HT-29 (cell line): ENCODE results near the gene MRPL11. TPM values are rescaled to one million over a fixed set of nuclear protein-coding genes. Genes with fewer than 3 reads are reported as not detected.
A peak's percentile ranks its signal among the peaks of the same experiment; 100 is the strongest.
"Not testable (repeated sequence)": the region's sequence is repeated elsewhere in the genome, so short reads cannot be mapped to it uniquely, and the experiment has no call there.

Experiments used
- DNase-seq: peaks from one replicate; pipeline ENCODE4 v3.0.0-alpha.2; 2015; ENCODE audit warnings: low spot score
- total RNA-seq: library from RNA; depleted of rRNA; stranded (reverse); fragments of >200 nt; shearing (Covaris generic); gene quantifications from 2 replicates; pipeline ENCODE4 v1.2.3, GENCODE V29; 2014

MRPL11 gene
- total RNA-seq, 1 experiment from 2014 or later = 128 TPM

- DNase-seq = no peak
Observed at GRCh38 chr11:66467034-66467659, 28.5 kb upstream of the MRPL11 start.

DNA sequence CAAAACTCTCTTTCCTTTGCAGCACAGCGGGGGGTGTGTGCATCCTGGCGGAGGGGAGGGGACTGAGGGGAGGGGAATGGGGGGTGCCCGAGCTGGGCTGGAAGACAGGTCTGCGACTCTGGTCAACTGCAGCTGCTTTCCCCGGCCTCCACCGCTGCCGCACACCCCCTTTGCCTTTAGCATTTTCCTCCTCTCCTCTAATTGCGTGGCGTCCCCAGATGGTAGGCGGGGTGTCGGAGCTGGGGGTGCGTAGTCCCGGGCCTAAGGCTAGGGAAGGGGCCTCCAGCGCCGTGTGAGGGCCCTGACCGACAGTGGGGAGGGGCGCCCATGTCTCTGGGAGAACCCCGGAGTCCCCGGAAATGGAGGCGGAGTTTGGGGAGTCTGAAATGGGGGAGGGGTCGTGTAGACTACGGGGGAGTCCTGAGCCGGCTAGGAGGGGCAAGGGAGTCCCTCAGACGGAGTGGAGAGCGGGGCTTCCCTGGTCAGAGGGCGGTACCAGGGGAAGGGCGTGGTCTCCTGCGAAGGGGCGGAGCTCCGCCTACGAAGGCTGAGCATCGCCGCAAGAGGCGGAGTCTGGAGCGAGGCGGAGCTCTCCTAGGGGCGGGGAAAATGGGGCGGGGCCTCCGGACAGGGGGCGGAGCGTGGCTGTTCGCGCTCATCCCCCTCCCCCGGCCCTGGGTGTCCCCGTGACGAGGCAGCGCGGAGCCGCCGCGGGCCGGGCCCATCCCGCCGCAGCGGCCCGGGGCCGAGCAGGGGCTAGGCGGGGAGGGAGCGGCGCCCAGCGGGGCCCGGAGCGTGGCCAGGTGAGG is 27.8 kb upstream of the MRPL11 start, which contains the start of gene PELI3:
Gene PELI3 (plus strand): TSS at position 681 of the 809 bp plus-strand sequence. CDS start 1,224 bp downstream, outside the sequence.
- peak; percentile 96 for DNase-seq

GRCh38 chr11:66465373-66466224 is 27.0 kb upstream of the MRPL11 start:
- DNase-seq = no peak

GRCh38 chr11:66464916-66465315 is 26.3 kb upstream of the MRPL11 start:
- no peak for DNase-seq

GRCh38 chr11:66464116-66464515 is 25.5 kb upstream of the MRPL11 start:
- not testable (repeated sequence) for DNase-seq

DNA sequence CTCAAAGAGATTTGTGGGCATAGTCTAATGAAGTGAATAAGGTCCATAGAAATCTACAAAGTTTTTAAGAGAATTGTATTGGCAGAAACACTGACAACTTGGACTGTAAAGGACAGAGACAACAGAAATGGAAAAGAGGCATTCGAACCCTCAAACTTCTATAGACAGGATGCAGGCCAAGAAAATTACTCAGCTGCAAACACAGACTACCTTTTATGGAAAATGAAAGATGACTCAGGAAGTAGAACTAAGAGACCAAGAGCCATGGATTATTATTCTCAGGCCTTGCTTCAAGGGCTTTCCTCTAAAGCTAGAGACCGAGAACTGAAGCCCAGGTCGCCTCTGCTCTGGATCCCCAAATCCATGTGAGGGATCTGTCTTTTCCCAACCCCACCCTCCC is 24.3 kb upstream of the MRPL11 start:
- DNase-seq = no peak

- no peak for DNase-seq
Observed at GRCh38 chr11:66462010-66462409, 23.4 kb upstream of the MRPL11 start.

- DNase-seq = no peak
Observed at GRCh38 chr11:66459138-66459778, 20.6 kb upstream of the MRPL11 start.

GRCh38 chr11:66457826-66458225 is 19.2 kb upstream of the MRPL11 start:
- no peak for DNase-seq

- no peak for DNase-seq
Observed at GRCh38 chr11:66454828-66455227, 16.2 kb upstream of the MRPL11 start.

GRCh38 chr11:66454247-66454646 is 15.6 kb upstream of the MRPL11 start:
- DNase-seq = no peak

DNA sequence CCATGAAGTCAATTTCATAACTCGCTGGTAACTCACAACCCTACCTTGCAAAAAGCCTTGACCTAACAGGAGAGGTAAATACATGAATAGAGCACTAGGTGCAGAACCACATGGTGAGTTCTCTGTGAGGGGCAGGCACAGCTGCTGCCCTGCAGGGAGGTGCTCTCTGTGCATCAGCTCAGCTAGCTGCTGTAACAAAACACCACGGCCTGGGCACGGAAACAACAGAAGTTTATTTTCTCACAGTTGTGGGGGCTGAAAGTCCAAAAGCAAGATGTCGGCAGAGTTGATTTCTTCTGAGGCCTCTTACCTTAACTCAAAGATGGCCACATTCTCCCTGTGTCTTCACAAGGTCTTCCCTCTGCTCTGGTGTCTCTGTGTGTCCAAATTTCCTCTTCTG is 13.0 kb upstream of the MRPL11 start:
- no peak for DNase-seq

DNA sequence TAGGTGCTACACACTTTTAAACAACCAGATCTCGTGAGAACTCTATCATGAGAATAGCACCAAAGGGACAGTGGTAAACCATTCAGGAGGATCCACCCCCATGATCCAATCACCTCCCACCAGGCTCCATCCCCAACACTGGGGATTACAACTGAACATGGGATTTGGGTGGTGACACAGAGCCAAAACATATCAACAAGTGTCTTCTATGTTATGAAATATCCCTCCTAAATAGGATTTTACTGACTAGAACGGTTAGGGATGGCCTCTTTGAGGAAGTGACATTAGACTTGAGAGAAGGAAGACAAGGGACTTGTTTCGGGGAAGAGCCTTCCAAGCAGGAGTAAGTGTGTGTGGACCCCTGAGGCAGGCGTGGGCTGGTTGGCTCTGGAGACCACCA is 11.9 kb upstream of the MRPL11 start:
- DNase-seq = no peak

DNA sequence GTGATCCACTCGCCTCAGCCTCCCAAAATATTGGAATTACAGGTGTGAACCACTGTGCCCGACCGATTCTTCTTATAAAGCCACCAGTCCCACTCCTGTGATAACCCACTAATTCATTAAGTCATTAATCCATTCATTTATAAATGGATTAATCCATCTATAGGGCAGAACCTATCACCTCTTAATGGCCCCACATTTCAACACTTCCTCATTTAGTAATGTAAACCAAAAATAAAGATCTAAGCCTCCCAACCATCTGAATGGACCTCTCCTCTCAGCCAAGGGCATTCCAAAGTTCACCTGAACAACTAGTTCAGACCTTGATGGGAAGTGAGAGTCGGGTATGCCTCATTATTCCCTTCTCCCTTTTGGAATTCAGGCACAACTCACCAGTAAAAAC is 9.9 kb upstream of the MRPL11 start:
- DNase-seq = no peak

DNA sequence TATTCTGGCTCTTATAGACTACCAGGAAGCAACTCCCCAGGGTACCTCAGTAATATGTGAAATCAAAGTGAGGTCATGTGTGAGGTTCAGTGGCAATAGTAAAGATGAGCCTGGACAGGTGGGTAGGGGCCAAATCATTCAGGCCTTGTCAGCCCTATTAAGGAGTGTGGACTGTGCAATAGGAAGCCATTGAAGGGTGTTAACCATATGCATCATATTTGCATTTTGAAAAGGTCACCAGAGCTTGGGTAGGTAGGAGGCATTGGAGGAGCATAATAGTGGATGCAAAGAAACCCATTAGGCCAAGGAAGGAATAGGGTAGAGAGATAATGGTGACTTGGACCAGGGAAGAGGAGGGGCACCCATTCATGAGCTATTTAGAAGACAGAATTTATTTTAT is 8.4 kb upstream of the MRPL11 start:
- DNase-seq = no peak

- DNase-seq = peak; percentile 12
Observed at GRCh38 chr11:66443602-66444001, 5.0 kb upstream of the MRPL11 start.

DNA sequence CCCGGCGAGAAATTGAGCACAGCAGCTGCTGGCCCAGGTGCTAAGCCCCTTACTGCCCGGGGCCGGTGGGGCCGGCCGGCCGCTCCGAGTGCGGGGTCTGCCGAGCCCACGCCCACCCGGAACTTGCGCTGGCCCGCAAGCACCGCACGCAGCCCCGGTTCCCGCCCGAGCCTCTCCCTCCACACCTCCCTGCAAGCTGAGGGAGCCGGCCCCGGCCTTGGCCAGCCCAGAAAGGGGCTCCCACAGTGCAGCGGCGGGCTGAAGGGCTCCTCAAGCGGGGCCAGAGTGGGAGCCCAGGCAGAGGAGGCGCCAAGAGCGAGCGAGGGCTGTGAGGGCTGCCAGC is 2.3 kb upstream of the MRPL11 start:
- DNase-seq = not testable (repeated sequence)

GRCh38 chr11:66440101-66440939 is 1.7 kb upstream of the MRPL11 start:
- DNase-seq = not testable (repeated sequence)

DNA sequence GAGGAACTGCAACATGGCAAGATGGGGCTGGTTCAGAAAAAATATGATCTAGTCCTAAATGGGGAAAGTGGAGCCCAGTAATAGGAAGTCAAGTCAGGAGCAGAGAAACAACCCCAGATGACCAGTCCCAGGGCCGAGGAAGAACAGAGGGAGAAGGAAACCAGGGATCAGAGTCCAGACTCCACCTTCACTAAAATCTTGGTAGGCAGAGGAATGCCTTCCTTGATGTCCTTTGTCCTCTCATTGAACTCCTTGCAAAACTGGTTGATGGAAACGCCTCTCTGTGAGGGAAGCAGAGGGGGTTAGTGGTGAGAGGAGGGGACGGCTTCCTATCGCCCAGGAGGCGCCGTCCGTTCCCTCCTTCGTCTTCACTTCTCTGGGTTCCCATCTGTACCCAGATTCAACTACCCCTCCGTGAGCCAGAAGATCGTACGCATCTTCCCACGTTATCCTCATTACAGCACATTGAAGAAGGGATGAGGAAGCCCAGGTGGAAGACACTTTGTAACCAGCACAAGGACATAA is 607 bp downstream of the MRPL11 start:
- peak; percentile 51 for DNase-seq

DNA sequence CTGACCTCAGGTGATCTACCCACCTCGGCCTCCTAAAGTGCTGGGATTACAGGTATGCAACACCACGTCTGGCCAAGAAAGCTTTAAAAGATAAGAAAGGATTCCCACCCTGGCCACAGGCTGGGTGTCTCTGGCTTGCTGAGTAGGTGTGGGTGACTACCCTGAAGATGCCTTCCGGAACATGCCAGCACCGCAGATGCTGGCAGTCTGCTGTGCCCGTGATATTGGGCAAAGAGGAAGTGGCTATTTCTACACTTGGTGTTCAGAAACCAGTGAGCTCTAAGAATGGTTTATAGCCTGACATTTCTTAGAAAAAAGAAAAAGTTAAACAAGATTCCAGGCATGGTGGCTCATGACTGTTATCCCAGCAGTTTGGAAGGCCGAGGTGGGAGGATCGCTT is 6.1 kb downstream of the MRPL11 start:
- no peak for DNase-seq
